GM23338 (cell line): ENCODE results near the gene MOB2. TPM values are rescaled to one million over a fixed set of nuclear protein-coding genes. Genes with fewer than 3 reads are reported as not detected.

Experiments
- ATAC-seq: fragments of 200-7000 bp; cut with Tn5 transposase; 3 replicates; pipeline ENCODE4 v1.9.1; 2020
- DNase-seq: peaks from one replicate; pipeline ENCODE4 v3.0.0-alpha.2; 2015; ENCODE audit warnings: low spot score
- H2AFZ ChIP-seq: fragments of 200-600 bp; sonication (generic); 2 replicates; pipeline ENCODE4 v1.8.0; 2016; ENCODE audit warnings: antibody characterized with exemption, mild to moderate bottlenecking, moderate library complexity
- H3F3A ChIP-seq: fragments of 200-600 bp; sonication (generic); replicated peaks from 2 replicates; pipeline ENCODE4 v1.8.0; 2017; ENCODE audit warnings: antibody characterized with exemption, mixed run types, low read depth
- H3K27ac ChIP-seq: fragments of 200-600 bp; sonication (generic); 2 replicates; pipeline ENCODE4 v1.6.1; 2016; ENCODE audit warnings: low read depth
- H3K27me3 ChIP-seq: fragments of 200-600 bp; sonication (generic); 2 replicates; pipeline ENCODE4 v1.8.0; 2016; ENCODE audit warnings: mild to moderate bottlenecking, mixed run types, moderate library complexity; ENCODE audit not compliant: insufficient read depth
- H3K36me3 ChIP-seq: fragments of 200-600 bp; sonication (generic); 2 replicates; pipeline ENCODE4 v1.8.0; 2016; ENCODE audit warnings: mild to moderate bottlenecking; ENCODE audit not compliant: insufficient read depth
- H3K4me1 ChIP-seq: fragments of 200-600 bp; sonication (generic); 2 replicates; pipeline ENCODE4 v1.8.0; 2016; ENCODE audit warnings: mild to moderate bottlenecking, moderate library complexity; ENCODE audit not compliant: insufficient read depth
- H3K4me2 ChIP-seq: fragments of 200-600 bp; sonication (generic); 2 replicates; pipeline ENCODE4 v1.7.1; 2017; ENCODE audit warnings: mixed run types
- H3K4me3 ChIP-seq: fragments of 200-600 bp; sonication (generic); 2 replicates; pipeline ENCODE4 v1.6.1; 2016; ENCODE audit warnings: mixed run types
- H3K79me2 ChIP-seq: fragments of 200-600 bp; sonication (generic); replicated peaks from 2 replicates; pipeline ENCODE4 v1.8.0; 2017; ENCODE audit warnings: mild to moderate bottlenecking; ENCODE audit not compliant: insufficient read depth
- H3K9me2 ChIP-seq: fragments of 200-600 bp; sonication (generic); 2 replicates; pipeline ENCODE4 v1.8.0; 2017; ENCODE audit not compliant: insufficient read depth
- H4K20me1 ChIP-seq: fragments of 200-600 bp; sonication (generic); replicated peaks from 2 replicates; pipeline ENCODE4 v1.8.0; 2017; ENCODE audit warnings: mild to moderate bottlenecking; ENCODE audit not compliant: insufficient read depth
- H3K27ac Mint-ChIP-seq: 2 replicates; pipeline ENCODE4 v1.8.0; 2020; ENCODE audit warnings: inconsistent platforms, mild to moderate bottlenecking, moderate library complexity, mixed read lengths
- H3K27me3 Mint-ChIP-seq: 3 replicates; pipeline ENCODE4 v1.8.0; 2022; ENCODE audit warnings: low read depth, mild to moderate bottlenecking, moderate library complexity, mixed read lengths, inconsistent platforms; ENCODE audit not compliant: insufficient read depth, poor library complexity
- H3K36me3 Mint-ChIP-seq: 3 replicates; pipeline ENCODE4 v1.8.0; 2021; ENCODE audit warnings: low read depth, mild to moderate bottlenecking, inconsistent platforms, moderate library complexity, mixed read lengths
- H3K4me1 Mint-ChIP-seq: 3 replicates; pipeline ENCODE4 v1.8.0; 2020; ENCODE audit warnings: mild to moderate bottlenecking, inconsistent platforms, mixed read lengths
- H3K4me3 Mint-ChIP-seq: 3 replicates; pipeline ENCODE4 v1.8.0; 2021; ENCODE audit warnings: moderate library complexity, mild to moderate bottlenecking, inconsistent platforms, mixed read lengths
- H3K9me3 Mint-ChIP-seq: 3 replicates; pipeline ENCODE4 v1.8.0; 2020; ENCODE audit warnings: moderate library complexity, mild to moderate bottlenecking, inconsistent platforms, mixed read lengths
- CREB1 ChIP-seq: fragments of 250-450 bp; sonication (Bioruptor Pico); IDR thresholded peaks from 2 replicates; pipeline ENCODE4 v1.5.0; 2020; ENCODE audit warnings: low read depth, mild to moderate bottlenecking, moderate library complexity
- CTCF ChIP-seq, 2 experiments: fragments of 200-600 bp in 1 of 2; sonication (generic) in 1 of 2; conservative IDR thresholded peaks; 2 replicates each; pipeline versions ENCODE4 v1.5.1 to v1.6.1; 2016 to 2017; ENCODE audit warnings: antibody characterized with exemption in 2 of 2, low read depth in 2 of 2, mild to moderate bottlenecking in 2 of 2, moderate library complexity in 1 of 2
- ETS1 ChIP-seq: IDR thresholded peaks from 2 replicates; pipeline ENCODE4 v1.6.1; 2016; ENCODE audit warnings: antibody characterized with exemption
- EZH2 ChIP-seq: fragments of 200-600 bp; sonication (generic); IDR thresholded peaks from one replicate; pipeline ENCODE4 v1.8.0; 2017; ENCODE audit warnings: antibody characterized with exemption, mild to moderate bottlenecking, low read depth; ENCODE audit not compliant: unreplicated experiment
- EZH2phosphoT487 ChIP-seq: fragments of 200-600 bp; sonication (generic); IDR thresholded peaks from one replicate; pipeline ENCODE4 v1.8.1; 2018; ENCODE audit warnings: antibody characterized with exemption; ENCODE audit not compliant: unreplicated experiment
- JUNB ChIP-seq: IDR thresholded peaks from one replicate; pipeline ENCODE4 v1.6.1; 2016; ENCODE audit warnings: antibody characterized with exemption; ENCODE audit not compliant: unreplicated experiment
- NANOG ChIP-seq: IDR thresholded peaks from 2 replicates; pipeline ENCODE4 v1.6.1; 2016; ENCODE audit warnings: antibody characterized with exemption, borderline replicate concordance
- POLR2AphosphoS5 ChIP-seq: IDR thresholded peaks from 2 replicates; pipeline ENCODE4 v1.6.1; 2016; ENCODE audit warnings: antibody characterized with exemption, low read depth
- REST ChIP-seq: IDR thresholded peaks from one replicate; pipeline ENCODE4 v1.6.1; 2018; ENCODE audit warnings: antibody characterized with exemption; ENCODE audit not compliant: unreplicated experiment
- ZNF114 ChIP-seq: fragments of 250-450 bp; sonication (Bioruptor Pico); IDR thresholded peaks from 2 replicates; pipeline ENCODE4 v1.5.0; 2020; ENCODE audit warnings: mild to moderate bottlenecking, moderate library complexity
- ZNF331 ChIP-seq: fragments of 250-450 bp; sonication (Bioruptor Pico); IDR thresholded peaks from 2 replicates; pipeline ENCODE4 v1.5.0; 2020; ENCODE audit warnings: low read depth, mild to moderate bottlenecking, moderate library complexity
- ZNF462 ChIP-seq: fragments of 250-450 bp; sonication (Bioruptor Pico); IDR thresholded peaks from 2 replicates; pipeline ENCODE4 v1.5.0; 2020; ENCODE audit warnings: mild to moderate bottlenecking, moderate library complexity
- polyA plus RNA-seq: library from polyadenylated mRNA; unstranded; fragments of >200 nt; fragmentation: Nextera tagmentation; extraction: Ambion mirVana; gene quantifications from 2 replicates; pipeline ENCODE4 v1.2.1, GENCODE V29; 2016
- total RNA-seq: library from RNA; depleted of rRNA; stranded (reverse); fragments of >200 nt; shearing (Covaris generic); gene quantifications from 2 replicates; pipeline ENCODE4 v1.2.3, GENCODE V29; 2014

Gene MOB2
- total and polyA plus RNA-seq, 2 experiments from 2014 or later, result 10.1 to 19.7 TPM

GRCh38 chr11:1460396-1460985, 26.1 kb downstream of the MOB2 start (continued):
- no peak for TF ChIP-seq CREB1 (CRISPR knock-in tag)

- H3K27me3 Mint-ChIP-seq, result no peaks in the 10 kb centered on the region
- no peak overlapping the region for H3K4me3 Mint-ChIP-seq
- no peak for TF ChIP-seq CTCF (conservative IDR thresholded peaks at IDR 0.05; ENCODE audit: low read depth in 2 of 2)
- no peak for TF ChIP-seq ZNF462 (CRISPR knock-in tag)
- no peak for TF ChIP-seq NANOG
- TF ChIP-seq EZH2phosphoT487, result no peak
- no peak for TF ChIP-seq EZH2
- no peak for TF ChIP-seq CREB1 (CRISPR knock-in tag)
- no peak for TF ChIP-seq ZNF331
- no peak for TF ChIP-seq ZNF114
- no peak for TF ChIP-seq REST
- no peak for TF ChIP-seq POLR2AphosphoS5
- no peak for TF ChIP-seq ETS1
- no peak for TF ChIP-seq JUNB
Measured at GRCh38 chr11:1459764-1460395, 26.7 kb downstream of the MOB2 start.

More at GRCh38 chr11:1459764-1460395, 26.7 kb downstream of the MOB2 start:
- H4K20me1 ChIP-seq, result no peaks in the 10 kb centered on the region
- no peaks in the 10 kb centered on the region for H3K27me3 ChIP-seq
- no peaks in the 10 kb centered on the region for H3F3A ChIP-seq
- H3K4me2 ChIP-seq, result no peak overlapping the region
- no peaks in the 10 kb centered on the region for H3K9me2 ChIP-seq
- no peak for ATAC-seq
- Mint-ChIP-seq H3K9me3 (no peaks in the 10 kb centered on the region), H3K27ac (no peak overlapping the region), H3K4me1 (peaks cover 6% of the 10 kb centered on the region; the same call in 2 of the 3 replicates), H3K36me3 (no peaks in the 10 kb centered on the region)
- H3K36me3 ChIP-seq, result no peaks in the 10 kb centered on the region
- H3K4me1 ChIP-seq, result 0 out of 2 replicates have a peak, but pooled peaks cover 2% of the 10 kb centered on the region
- H3K27ac ChIP-seq, result no peak overlapping the region
- no peak overlapping the region for H2AFZ ChIP-seq
- DNase-seq, result no peak
- no peaks in the 10 kb centered on the region for H3K79me2 ChIP-seq
- H3K4me3 ChIP-seq, result no peak overlapping the region
